Endothelial cell of umbilical vein (primary cell): ENCODE measurements around the gene FMNL1.

ENCODE experiments used
- CTCF ChIP-seq, 2 donors: IDR thresholded peaks; 1 replicate in 1 of 2; 2 replicates in 1 of 2; pipeline ENCODE4 v1.5.1; 2011; ENCODE audit warnings: low read length in 2 of 2, mild to moderate bottlenecking in 2 of 2, moderate library complexity in 2 of 2, control low read depth in 1 of 2, inconsistent platforms in 1 of 2, low read depth in 1 of 2; ENCODE audit not compliant: insufficient read depth in 1 of 2; ENCODE audit errors: extremely low read depth in 1 of 2
- EZH2 ChIP-seq: IDR thresholded peaks from 2 replicates; pipeline ENCODE4 v1.6.1; 2012; ENCODE audit warnings: borderline replicate concordance, low read depth, mild to moderate bottlenecking, moderate library complexity, low read length, inconsistent platforms; ENCODE audit not compliant: severe bottlenecking
- FOS ChIP-seq: IDR thresholded peaks from 2 replicates; pipeline ENCODE4 v1.6.1; 2011; ENCODE audit warnings: mild to moderate bottlenecking, low read length, moderate library complexity, borderline replicate concordance; ENCODE audit not compliant: insufficient read depth
- GATA2 ChIP-seq: IDR thresholded peaks from 2 replicates; pipeline ENCODE4 v1.7.0; 2011; ENCODE audit warnings: low read depth, mild to moderate bottlenecking, moderate library complexity, mixed read lengths, low read length; ENCODE audit not compliant: insufficient read length, insufficient read depth
- JUN ChIP-seq: IDR thresholded peaks from 2 replicates; pipeline ENCODE4 v1.6.1; 2011; ENCODE audit warnings: borderline replicate concordance, low read depth; ENCODE audit not compliant: insufficient read length, insufficient read depth
- MAX ChIP-seq: IDR thresholded peaks from 2 replicates; pipeline ENCODE4 v1.6.1; 2011; ENCODE audit not compliant: insufficient read depth, insufficient read length
- MYC ChIP-seq: IDR thresholded peaks from one replicate; pipeline ENCODE4 v1.6.1; 2011; ENCODE audit warnings: mild to moderate bottlenecking, low read depth, low read length
- POLR2A ChIP-seq: IDR thresholded peaks from 2 replicates; pipeline ENCODE4 v1.6.1; 2012; ENCODE audit warnings: low read depth, mild to moderate bottlenecking, control low read depth, low read length
- POLR2AphosphoS5 ChIP-seq: IDR thresholded peaks from 2 replicates; pipeline ENCODE4 v1.6.1; 2012; ENCODE audit warnings: low read depth, mild to moderate bottlenecking, control low read depth, low read length, moderate library complexity; ENCODE audit not compliant: insufficient read depth

- TF ChIP-seq POLR2A: no peak
- no peak for TF ChIP-seq EZH2
- no peak for TF ChIP-seq JUN
- TF ChIP-seq CTCF (IDR thresholded peaks at IDR 0.05; ENCODE audit: extremely low read depth in 1 of 2, insufficient read depth in 1 of 2, low read depth in 1 of 2, low read length in 2 of 2): no peak
- no peak for TF ChIP-seq MYC
- TF ChIP-seq MAX: no peak
- TF ChIP-seq POLR2AphosphoS5: no peak
- no peak for TF ChIP-seq FOS
- TF ChIP-seq GATA2: no peak
Measured at GRCh38 chr17:45172232-45172540, 49.5 kb upstream of the FMNL1 start.
